Mesendoderm (in vitro differentiated cells): ENCODE measurements around the gene CYGB. TPM values are rescaled to one million over a fixed set of nuclear protein-coding genes. Genes with fewer than 3 reads are reported as not detected.

ENCODE experiments used
- DNase-seq: peaks from one replicate; pipeline ENCODE4 v3.0.0; 2013
- H2AK5ac ChIP-seq: 2 replicates; pipeline ENCODE4 v1.6.1; 2013; ENCODE audit warnings: low read length, inconsistent platforms
- H2BK120ac ChIP-seq: 2 replicates; pipeline ENCODE4 v1.6.1; 2013; ENCODE audit warnings: low read depth, mild to moderate bottlenecking, low read length, moderate library complexity, mixed read lengths
- H2BK15ac ChIP-seq: replicated peaks from 2 replicates; pipeline ENCODE4 v1.6.1; 2013; ENCODE audit warnings: low read depth, mild to moderate bottlenecking, moderate library complexity
- H2BK5ac ChIP-seq: 2 replicates; pipeline ENCODE4 v1.6.1; 2013; ENCODE audit warnings: low read length, inconsistent platforms
- H3K18ac ChIP-seq: 2 replicates; pipeline ENCODE4 v1.6.1; 2013; ENCODE audit warnings: mild to moderate bottlenecking, low read length, mixed read lengths
- H3K23ac ChIP-seq: one replicate; pipeline ENCODE4 v1.6.1; 2013; ENCODE audit warnings: low read length
- H3K27ac ChIP-seq: 2 replicates; pipeline ENCODE4 v1.5.1; 2013; ENCODE audit warnings: low read depth, mild to moderate bottlenecking, inconsistent platforms, low read length, moderate library complexity
- H3K27me3 ChIP-seq: 2 replicates; pipeline ENCODE4 v1.6.1; 2013; ENCODE audit warnings: low read length, control low read depth, mild to moderate bottlenecking, inconsistent platforms; ENCODE audit not compliant: insufficient read depth, poor library complexity
- H3K36me3 ChIP-seq: 2 replicates; pipeline ENCODE4 v1.6.1; 2013; ENCODE audit warnings: low read length, inconsistent platforms; ENCODE audit not compliant: control insufficient read depth, insufficient read depth
- H3K4ac ChIP-seq: one replicate; pipeline ENCODE4 v1.6.1; 2013; ENCODE audit warnings: low read depth, mild to moderate bottlenecking, low read length, moderate library complexity
- H3K4me1 ChIP-seq: 2 replicates; pipeline ENCODE4 v1.6.1; 2013; ENCODE audit warnings: low read depth, low read length, inconsistent platforms; ENCODE audit not compliant: control insufficient read depth
- H3K4me2 ChIP-seq: 2 replicates; pipeline ENCODE4 v1.6.1; 2013; ENCODE audit warnings: low read length
- H3K4me3 ChIP-seq: 2 replicates; pipeline ENCODE4 v1.5.1; 2013; ENCODE audit warnings: mild to moderate bottlenecking, low read length
- H3K56ac ChIP-seq: one replicate; pipeline ENCODE4 v1.6.1; 2013; ENCODE audit warnings: low read length
- H3K79me1 ChIP-seq: 2 replicates; pipeline ENCODE4 v1.6.1; 2013; ENCODE audit warnings: low read length, inconsistent platforms
- H3K79me2 ChIP-seq: 2 replicates; pipeline ENCODE4 v1.6.1; 2013; ENCODE audit warnings: mild to moderate bottlenecking, low read length; ENCODE audit not compliant: control insufficient read depth, insufficient read depth
- H3K9ac ChIP-seq: 2 replicates; pipeline ENCODE4 v1.6.1; 2013; ENCODE audit warnings: low read length, inconsistent platforms
- H4K5ac ChIP-seq: one replicate; pipeline ENCODE4 v1.6.1; 2013; ENCODE audit warnings: low read length
- H4K8ac ChIP-seq: one replicate; pipeline ENCODE4 v1.6.1; 2013; ENCODE audit warnings: low read depth, mild to moderate bottlenecking, control low read depth, low read length, moderate library complexity
- WGBS: extraction: QIAGEN DNeasy Blood & Tissue Kit; methylation state at CpG from one replicate; pipeline ENCODE4 v1.1.7; 2013; ENCODE audit warnings: low lambda C conversion rate, missing lambda C conversion rate; ENCODE audit not compliant: insufficient coverage; ENCODE audit errors: extremely low coverage; 5-methylcytosine and 5-hydroxymethylcytosine counted together
- polyA plus RNA-seq, 2 experiments: library from polyadenylated mRNA; stranded (reverse); fragments of 200-250 nt; gene quantifications; one replicate each; pipeline ENCODE4 v1.2.3, GENCODE V29; 2013

CYGB gene
- polyA plus RNA-seq (2013, experiment 1 of 2), result 0.88 TPM
- 0.88 TPM for polyA plus RNA-seq (2013, experiment 2 of 2)

DNA sequence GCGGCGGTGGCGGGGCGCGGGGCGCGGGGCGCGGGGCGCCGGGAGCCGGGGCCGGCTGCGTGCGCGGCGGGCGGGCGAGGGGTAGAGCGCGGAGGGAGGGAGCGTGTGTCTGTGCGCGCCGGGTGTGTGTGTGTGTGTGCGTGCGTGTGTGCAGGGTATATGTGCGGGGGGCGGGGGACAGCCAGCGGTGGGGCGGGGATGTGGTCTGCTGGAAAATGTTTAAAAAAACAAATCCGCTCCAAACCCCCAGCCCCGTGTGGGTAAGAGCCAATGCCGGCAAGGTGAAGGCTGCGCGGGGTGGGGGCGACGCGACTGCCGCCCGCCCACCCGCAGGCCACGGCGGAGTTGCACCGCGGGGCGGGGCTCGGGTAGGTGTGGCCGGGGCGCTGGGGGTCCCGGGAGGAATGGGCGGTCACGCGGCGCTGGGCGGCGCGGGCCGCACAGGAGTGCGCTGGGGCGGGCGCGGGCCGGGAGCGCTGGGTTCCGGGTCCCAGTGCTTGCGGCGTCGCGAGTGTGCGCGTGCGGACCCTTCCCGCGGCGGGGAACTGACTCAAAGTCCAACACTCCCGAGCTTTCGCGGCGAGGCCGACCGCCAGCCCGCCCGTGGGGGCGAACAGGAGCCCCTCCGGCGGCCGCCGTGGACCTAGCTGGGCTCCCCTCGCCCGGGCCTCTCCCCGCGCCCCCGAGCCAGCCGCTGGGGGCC, at the start of gene CYGB:
TSS of gene CYGB (minus strand) at position 132 of the 703 bp plus-strand sequence. CDS start 167 bp downstream, outside the sequence.
- H2BK15ac ChIP-seq, result no peak within 1 kb of the TSS
- H2BK120ac ChIP-seq, result no peak within 1 kb of the TSS
- H3K56ac ChIP-seq, result peak within 1 kb of the TSS; percentile 87
- H2BK5ac ChIP-seq, result no peak within 1 kb of the TSS
- peak within 1 kb of the TSS; percentile 10 for H3K4ac ChIP-seq
- peak; percentile 30 for DNase-seq
- no peak within 1 kb of the TSS for H4K5ac ChIP-seq
- peak within 1 kb of the TSS; percentile 30 for H3K23ac ChIP-seq
- peak within 1 kb of the TSS; percentile 64 for H3K9ac ChIP-seq
- peaks cover 1% of the 10 kb centered on the region for H3K27me3 ChIP-seq
- no peaks in the 10 kb centered on the region for H3K79me1 ChIP-seq
- peak within 1 kb of the TSS; percentile 40 for H3K4me3 ChIP-seq
- H3K79me2 ChIP-seq, result no peaks in the 10 kb centered on the region
- H2AK5ac ChIP-seq, result no peak within 1 kb of the TSS
- H3K4me1 ChIP-seq, result peaks cover 5% of the 10 kb centered on the region
- no peaks in the 10 kb centered on the region for H3K36me3 ChIP-seq
- peak within 1 kb of the TSS; percentile 45 for H3K4me2 ChIP-seq
- H4K8ac ChIP-seq, result no peak within 1 kb of the TSS
- peak within 1 kb of the TSS; percentile 75 for H3K18ac ChIP-seq
- no peak within 1 kb of the TSS for H3K27ac ChIP-seq
- no CpG with 5 or more reads among the region's 95 CpGs for WGBS

DNA sequence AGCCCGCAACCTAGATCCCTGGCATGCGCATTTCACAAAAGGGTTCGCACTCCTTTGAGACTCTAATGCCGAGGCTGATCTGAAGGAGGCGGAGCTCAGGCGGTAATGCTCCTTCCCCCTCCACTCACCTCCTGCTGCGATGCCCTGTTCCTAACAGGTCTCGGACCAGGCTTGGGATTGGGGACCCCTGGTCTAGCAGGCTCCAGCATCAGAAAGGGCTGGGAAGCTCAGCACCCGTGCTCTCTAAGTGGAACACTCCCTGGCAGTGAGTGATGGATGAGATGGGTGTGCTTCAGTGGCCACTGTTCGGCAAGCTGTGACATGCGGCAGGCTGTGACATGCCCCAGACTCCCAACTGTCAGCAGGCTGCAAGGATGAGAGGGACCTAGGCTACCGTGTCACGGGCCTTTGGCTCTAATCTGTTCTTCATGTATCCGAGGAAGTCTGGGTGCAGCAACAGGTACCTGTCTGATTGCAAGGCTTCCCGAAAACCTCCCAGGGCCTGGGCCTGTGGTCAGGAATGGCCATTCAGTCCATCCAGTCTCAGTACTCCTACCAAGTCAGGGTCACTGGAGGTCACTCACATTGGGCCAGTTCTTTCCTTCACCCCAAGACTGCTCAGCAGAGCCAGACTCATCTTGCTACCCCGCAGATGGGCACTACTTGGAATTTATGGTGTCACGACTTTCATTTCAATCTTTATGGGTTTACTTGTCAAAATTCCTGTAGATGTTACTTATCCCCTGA, 49.4 kb upstream of the CYGB start:
- no peak overlapping the region for H2AK5ac ChIP-seq
- H2BK120ac ChIP-seq, result no peak overlapping the region
- no peak overlapping the region for H3K27ac ChIP-seq
- H3K4me3 ChIP-seq, result no peak overlapping the region
- no peak overlapping the region for H3K23ac ChIP-seq
- no peak overlapping the region for H4K8ac ChIP-seq
- H2BK15ac ChIP-seq, result no peak overlapping the region
- H3K36me3 ChIP-seq, result no peaks in the 10 kb centered on the region
- no peaks in the 10 kb centered on the region for H3K79me1 ChIP-seq
- no peak overlapping the region for H3K4ac ChIP-seq
- H2BK5ac ChIP-seq, result no peak overlapping the region
- H4K5ac ChIP-seq, result no peak overlapping the region
- peaks cover 3% of the 10 kb centered on the region for H3K4me1 ChIP-seq
- no peaks in the 10 kb centered on the region for H3K27me3 ChIP-seq
- H3K9ac ChIP-seq, result no peak overlapping the region
- DNase-seq, result peak; percentile 51
- H3K79me2 ChIP-seq, result no peaks in the 10 kb centered on the region
- WGBS, result no CpG with 5 or more reads among the region's 17 CpGs
- no peak overlapping the region for H3K4me2 ChIP-seq
- H3K56ac ChIP-seq, result no peak overlapping the region
- no peak overlapping the region for H3K18ac ChIP-seq

DNA sequence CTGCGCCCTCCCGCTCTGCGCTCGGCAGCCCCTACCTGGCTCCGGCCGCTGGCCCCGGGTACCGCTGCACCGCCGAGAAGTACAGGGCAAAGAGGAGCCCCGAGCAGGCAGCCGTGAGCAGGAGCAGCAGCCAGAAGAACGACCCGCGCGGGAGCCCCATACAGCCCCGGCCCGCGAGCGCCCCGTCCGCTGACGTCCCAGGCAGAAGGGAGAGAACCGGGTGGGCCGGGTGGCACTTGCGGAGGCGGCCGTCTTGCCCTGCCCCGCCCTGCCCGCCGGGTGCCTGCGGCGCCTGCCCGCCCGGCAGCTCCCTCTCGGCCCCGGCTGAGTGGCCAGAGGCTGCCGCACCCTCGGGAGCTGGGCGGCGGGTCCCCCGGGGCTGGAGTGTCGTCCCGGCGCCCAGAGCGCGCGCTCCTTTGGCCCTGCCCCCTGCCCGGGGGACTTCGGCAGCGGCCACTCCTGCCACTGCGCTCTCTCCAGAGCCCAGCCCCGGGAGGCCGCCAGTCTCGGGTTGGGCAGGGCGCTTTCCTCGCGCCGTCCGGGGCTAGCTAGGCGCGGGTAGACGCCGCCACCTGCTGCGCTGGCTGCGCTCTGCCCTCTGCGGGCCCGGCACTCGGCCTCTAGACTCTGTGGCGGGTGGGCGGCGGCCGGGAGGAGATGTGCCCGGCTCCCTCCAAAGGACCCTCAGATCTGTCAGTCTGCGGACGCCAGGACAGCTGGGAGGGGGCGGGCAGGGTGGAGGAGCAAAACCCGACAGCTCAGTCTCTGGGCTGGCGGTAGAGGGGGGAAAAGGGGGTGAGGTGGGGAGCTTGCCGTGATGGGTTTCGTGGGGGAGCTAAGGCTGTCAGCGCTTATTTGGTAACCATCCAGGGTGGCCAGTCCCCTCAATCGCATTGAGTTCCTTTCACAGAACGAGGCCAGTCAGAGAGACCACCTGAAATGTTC, 48.4 kb upstream of the CYGB start, which contains the start of gene ST6GALNAC2:
TSS of gene ST6GALNAC2 (minus strand) at position 212 of the 945 bp plus-strand sequence. CDS start at position 160, 52 bp downstream.
- peak within 1 kb of the TSS; percentile 58 for H3K9ac ChIP-seq
- H3K23ac ChIP-seq, result peak within 1 kb of the TSS; percentile 94
- WGBS, result no CpG with 5 or more reads among the region's 84 CpGs
- peak within 1 kb of the TSS; percentile 69 for H3K18ac ChIP-seq
- H3K4me3 ChIP-seq, result peak within 1 kb of the TSS; percentile 27
- H2BK15ac ChIP-seq, result no peak within 1 kb of the TSS
- no peaks in the 10 kb centered on the region for H3K36me3 ChIP-seq
- H3K4ac ChIP-seq, result peak within 1 kb of the TSS; percentile 28
- H3K79me2 ChIP-seq, result no peaks in the 10 kb centered on the region
- no peak within 1 kb of the TSS for H2BK5ac ChIP-seq
- H3K27me3 ChIP-seq, result no peaks in the 10 kb centered on the region
- H3K56ac ChIP-seq, result peak within 1 kb of the TSS; percentile 83
- H2BK120ac ChIP-seq, result no peak within 1 kb of the TSS
- H3K79me1 ChIP-seq, result no peaks in the 10 kb centered on the region
- H3K4me2 ChIP-seq, result peak within 1 kb of the TSS; percentile 76
- no peak within 1 kb of the TSS for H2AK5ac ChIP-seq
- no peak within 1 kb of the TSS for H4K8ac ChIP-seq
- H3K27ac ChIP-seq, result no peak within 1 kb of the TSS
- H4K5ac ChIP-seq, result no peak within 1 kb of the TSS
- peaks cover 4% of the 10 kb centered on the region for H3K4me1 ChIP-seq
- DNase-seq, result peak; percentile 58

DNA sequence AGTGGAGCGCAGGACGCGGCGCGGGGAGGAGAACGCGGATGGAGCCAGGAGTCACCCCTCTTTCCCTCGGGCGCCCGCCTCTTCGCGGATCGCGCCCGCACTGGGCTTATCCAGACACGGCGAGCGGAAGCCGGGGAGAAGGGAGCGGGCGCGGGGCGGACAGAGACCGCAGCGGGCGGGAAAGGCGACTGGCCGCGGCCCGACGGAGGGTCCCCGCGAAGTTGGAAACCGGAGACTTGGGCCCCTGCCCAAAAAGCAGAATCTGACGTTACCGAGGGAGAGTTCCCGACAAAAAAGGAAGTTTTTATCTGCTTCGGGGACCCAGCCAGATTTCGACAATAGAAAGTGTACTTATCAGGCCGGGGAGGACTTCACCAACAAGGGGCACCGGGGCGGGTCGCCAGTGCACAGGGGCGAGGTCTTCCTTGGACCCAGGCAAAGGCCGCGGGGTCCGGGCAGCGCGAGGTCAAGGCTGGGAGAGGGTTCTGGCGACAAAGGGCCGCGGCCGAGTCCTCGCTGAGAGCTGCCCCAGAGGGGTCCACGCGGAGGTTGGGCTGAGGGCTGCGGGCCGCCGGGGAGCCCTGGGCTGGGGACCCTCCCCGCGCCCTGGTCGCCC, 47.6 kb upstream of the CYGB start:
- no peaks in the 10 kb centered on the region for H3K36me3 ChIP-seq
- no peak overlapping the region for H2BK5ac ChIP-seq
- no peak overlapping the region for H4K5ac ChIP-seq
- H3K79me2 ChIP-seq, result no peaks in the 10 kb centered on the region
- peak overlapping the region; percentile 76 for H3K4me2 ChIP-seq
- peak overlapping the region; percentile 58 for H3K9ac ChIP-seq
- WGBS, result no CpG with 5 or more reads among the region's 62 CpGs
- no peak overlapping the region for H2BK15ac ChIP-seq
- H3K56ac ChIP-seq, result peak overlapping the region; percentile 83
- H2AK5ac ChIP-seq, result no peak overlapping the region
- H3K27me3 ChIP-seq, result no peaks in the 10 kb centered on the region
- no peak overlapping the region for H4K8ac ChIP-seq
- no peak overlapping the region for H3K27ac ChIP-seq
- H3K4me1 ChIP-seq, result peaks cover 4% of the 10 kb centered on the region
- no peak overlapping the region for H2BK120ac ChIP-seq
- H3K18ac ChIP-seq, result peak overlapping the region; percentile 69
- peak overlapping the region; percentile 28 for H3K4ac ChIP-seq
- H3K79me1 ChIP-seq, result no peaks in the 10 kb centered on the region
- peak overlapping the region; percentile 94 for H3K23ac ChIP-seq
- DNase-seq, result peak; percentile 21
- H3K4me3 ChIP-seq, result peak overlapping the region; percentile 27

DNA sequence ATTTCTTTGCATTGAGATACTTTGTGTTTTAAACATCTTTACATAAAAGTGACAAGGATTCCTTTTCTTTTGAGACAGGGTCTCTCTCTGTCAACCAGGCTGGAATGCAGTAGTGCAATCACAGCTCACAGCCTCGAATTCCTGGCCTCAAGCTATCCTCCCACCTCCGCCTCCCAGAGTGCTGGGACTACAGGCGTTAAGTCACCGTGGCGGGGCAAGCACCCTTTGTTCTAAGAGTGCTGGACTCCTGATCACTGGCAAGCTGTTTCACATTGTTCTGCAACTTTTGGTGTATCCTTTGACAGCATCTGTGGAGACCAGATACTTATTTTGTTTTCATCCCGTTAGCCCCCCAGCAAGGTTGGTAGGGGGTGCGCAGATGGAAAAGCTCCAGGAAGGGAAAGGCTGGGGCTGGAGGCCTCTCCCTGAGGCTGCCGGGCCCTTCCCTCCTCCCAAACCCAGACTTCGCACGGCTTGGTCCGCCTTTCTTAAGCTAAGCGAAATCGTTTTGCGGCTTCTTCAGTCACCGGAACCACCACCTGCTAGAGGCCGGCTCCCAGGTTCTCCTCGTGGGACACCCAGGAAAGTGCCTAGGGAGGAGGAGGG, 47.0 kb upstream of the CYGB start:
- Histone ChIP-seq H2AK5ac (no peak overlapping the region), H3K36me3 (no peaks in the 10 kb centered on the region), H2BK15ac (no peak overlapping the region), H4K5ac (no peak overlapping the region), H3K56ac (peak overlapping the region; percentile 83), H3K27ac (no peak overlapping the region), H3K4me3 (peak overlapping the region; percentile 27), H3K4me2 (peak overlapping the region; percentile 76), H3K4ac (no peak overlapping the region), H3K9ac (peak overlapping the region; percentile 58), H3K79me2 (no peaks in the 10 kb centered on the region), H3K23ac (peak overlapping the region; percentile 94), H2BK5ac (no peak overlapping the region), H2BK120ac (no peak overlapping the region), H3K27me3 (no peaks in the 10 kb centered on the region), H3K4me1 (peaks cover 4% of the 10 kb centered on the region), H3K79me1 (no peaks in the 10 kb centered on the region), H3K18ac (peak overlapping the region; percentile 69), H4K8ac (no peak overlapping the region)
- WGBS, result no CpG with 5 or more reads among the region's 17 CpGs
- peak; percentile 84 for DNase-seq
